ENCODE results near the gene ARHGAP9. TPM values are rescaled to one million over a fixed set of nuclear protein-coding genes. Genes with fewer than 3 reads are reported as not detected.

Gene ARHGAP9
- total RNA-seq, 3 donors from 2014 or later (not counting 1 experiment from before 2014, with no cell fraction given): 558 to 1,091 (median 1,015) TPM

GRCh38 chr12:57456145-57456700 lies 23.4 kb downstream of the ARHGAP9 start:
- H3K4me1 ChIP-seq (ENCODE audit: control insufficient read depth, insufficient read depth, low read length): peaks cover 34% of the 10 kb centered on the region
- Mint-ChIP-seq H3K4me1 (peaks cover 29 to 37% of the 10 kb centered on the region in 2 donors), H3K27ac (peak overlapping the region in 1 of 2 donors; percentile 20), H3K27me3 (ENCODE audit: low read depth in 2 of 2) (peaks cover 0 to 7% of the 10 kb centered on the region in 2 donors), H3K4me3 (no peak overlapping the region), H3K9me3 (no peaks in the 10 kb centered on the region), H3K36me3 (no peaks in the 10 kb centered on the region)
- intact Hi-C loops (cut with micrococcal nuclease): no loop called here
- H3K36me3 ChIP-seq (ENCODE audit: control insufficient read depth, insufficient read depth, low read length): no peaks in the 10 kb centered on the region
- TF ChIP-seq, protein P1, sequence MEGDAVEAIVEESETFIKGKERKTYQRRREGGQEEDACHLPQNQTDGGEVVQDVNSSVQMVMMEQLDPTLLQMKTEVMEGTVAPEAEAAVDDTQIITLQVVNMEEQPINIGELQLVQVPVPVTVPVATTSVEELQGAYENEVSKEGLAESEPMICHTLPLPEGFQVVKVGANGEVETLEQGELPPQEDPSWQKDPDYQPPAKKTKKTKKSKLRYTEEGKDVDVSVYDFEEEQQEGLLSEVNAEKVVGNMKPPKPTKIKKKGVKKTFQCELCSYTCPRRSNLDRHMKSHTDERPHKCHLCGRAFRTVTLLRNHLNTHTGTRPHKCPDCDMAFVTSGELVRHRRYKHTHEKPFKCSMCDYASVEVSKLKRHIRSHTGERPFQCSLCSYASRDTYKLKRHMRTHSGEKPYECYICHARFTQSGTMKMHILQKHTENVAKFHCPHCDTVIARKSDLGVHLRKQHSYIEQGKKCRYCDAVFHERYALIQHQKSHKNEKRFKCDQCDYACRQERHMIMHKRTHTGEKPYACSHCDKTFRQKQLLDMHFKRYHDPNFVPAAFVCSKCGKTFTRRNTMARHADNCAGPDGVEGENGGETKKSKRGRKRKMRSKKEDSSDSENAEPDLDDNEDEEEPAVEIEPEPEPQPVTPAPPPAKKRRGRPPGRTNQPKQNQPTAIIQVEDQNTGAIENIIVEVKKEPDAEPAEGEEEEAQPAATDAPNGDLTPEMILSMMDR (IDR thresholded peaks at IDR 0.05): peak; percentile 47
- DNase-seq (peak in 1 of 2 donors; percentile 74), ATAC-seq (no peak)
- no peaks in the 10 kb centered on the region for H3K9me3 ChIP-seq (ENCODE audit: control insufficient read depth, insufficient read depth, low read length)
- no peak overlapping the region for H3K4me3 ChIP-seq (ENCODE audit: low read length)
- 42% methylated on average over 15 of the region's 15 CpGs for WGBS (ENCODE audit: insufficient coverage)
- H3K27me3 ChIP-seq (ENCODE audit: control insufficient read depth, insufficient read depth, low read length): peaks cover 6% of the 10 kb centered on the region
- H3K27ac ChIP-seq (ENCODE audit: low read length): no peak overlapping the region

- no peaks in the 10 kb centered on the region for H3K36me3 Mint-ChIP-seq
- peak overlapping the region in 1 of 2 donors; percentile 20 for H3K27ac Mint-ChIP-seq
- no peak overlapping the region for H3K4me3 Mint-ChIP-seq
- TF ChIP-seq, protein P1 (IDR thresholded peaks at IDR 0.05): no peak
- DNase-seq (no peak), ATAC-seq (no peak)
- H3K27me3 ChIP-seq (ENCODE audit: control insufficient read depth, insufficient read depth, low read length): no peaks in the 10 kb centered on the region
- no peaks in the 10 kb centered on the region for H3K36me3 ChIP-seq (ENCODE audit: control insufficient read depth, insufficient read depth, low read length)
- H3K27me3 Mint-ChIP-seq (ENCODE audit: low read depth in 2 of 2): peaks cover 0 to 4% of the 10 kb centered on the region in 2 donors
- 80% methylated on average over 8 of the region's 10 CpGs for WGBS (ENCODE audit: insufficient coverage)
- no peak overlapping the region for H3K27ac ChIP-seq (ENCODE audit: low read length)
- intact Hi-C loops (cut with micrococcal nuclease): no loop called here
- H3K4me1 ChIP-seq (ENCODE audit: control insufficient read depth, insufficient read depth, low read length): peaks cover 27% of the 10 kb centered on the region
- H3K9me3 ChIP-seq (ENCODE audit: control insufficient read depth, insufficient read depth, low read length): no peaks in the 10 kb centered on the region
- no peaks in the 10 kb centered on the region for H3K9me3 Mint-ChIP-seq
- H3K4me1 Mint-ChIP-seq: peaks cover 23 to 30% of the 10 kb centered on the region in 2 donors
- H3K4me3 ChIP-seq (ENCODE audit: low read length): no peak overlapping the region
These were observed 24.1 kb downstream of the ARHGAP9 start for GRCh38 chr12:57455374-57456144.

GRCh38 chr12:57454566-57455373 lies 24.9 kb downstream of the ARHGAP9 start, which contains the start of gene INHBE:
Gene INHBE (plus strand): TSS chr12:57455307. CDS start chr12:57455537, 230 bp downstream.
- H3K9me3 Mint-ChIP-seq: no peaks in the 10 kb centered on the region
- intact Hi-C loops (cut with micrococcal nuclease): no loop called here
- no peaks in the 10 kb centered on the region for H3K27me3 Mint-ChIP-seq (ENCODE audit: low read depth in 2 of 2)
- TF ChIP-seq, protein P1 (IDR thresholded peaks at IDR 0.05): no peak
- Histone ChIP-seq H3K9me3 (ENCODE audit: control insufficient read depth, insufficient read depth, low read length) (no peaks in the 10 kb centered on the region), H3K27ac (ENCODE audit: low read length) (no peak within 1 kb of the TSS), H3K4me3 (ENCODE audit: low read length) (no peak within 1 kb of the TSS), H3K36me3 (ENCODE audit: control insufficient read depth, insufficient read depth, low read length) (no peaks in the 10 kb centered on the region), H3K4me1 (ENCODE audit: control insufficient read depth, insufficient read depth, low read length) (peaks cover 19% of the 10 kb centered on the region), H3K27me3 (ENCODE audit: control insufficient read depth, insufficient read depth, low read length) (no peaks in the 10 kb centered on the region)
- H3K4me3 Mint-ChIP-seq: no peak within 1 kb of the TSS
- DNase-seq: no peak
- no peak for ATAC-seq
- peaks cover 16 to 22% of the 10 kb centered on the region in 2 donors for H3K4me1 Mint-ChIP-seq
- peak within 1 kb of the TSS in 1 of 2 donors; percentile 20 for H3K27ac Mint-ChIP-seq
- WGBS (ENCODE audit: insufficient coverage): 83% methylated on average over 10 of the region's 10 CpGs
- no peaks in the 10 kb centered on the region for H3K36me3 Mint-ChIP-seq
